Renal cortical epithelial cell (primary cell): ENCODE results near the gene PRAMEF12. TPM values are rescaled to one million over a fixed set of nuclear protein-coding genes. Genes with fewer than 3 reads are reported as not detected.
"Not testable (repeated sequence)": the region's sequence is repeated elsewhere in the genome, so short reads cannot be mapped to it uniquely, and the experiment has no call there.

Experiments
- DNase-seq: peaks from one replicate; pipeline ENCODE4 v3.0.0-alpha.2; 2011; ENCODE audit warnings: low read depth
- total RNA-seq: library from RNA; depleted of rRNA; stranded (reverse); fragments of >200 nt; gene quantifications from 2 replicates; pipeline ENCODE4 v1.2.3, GENCODE V29; 2014

PRAMEF12 gene
- not detected in 2 replicates for total RNA-seq

- DNase-seq = no peak
Measured at GRCh38 chr1:12773438-12773837, at the start of gene PRAMEF12. PRAMEF12 (plus strand) TSS chr1:12773738; CDS start chr1:12774868, 1,130 bp downstream.

- DNase-seq = no peak
Measured at GRCh38 chr1:12728391-12728790, 45.1 kb upstream of the PRAMEF12 start.

- no peak for DNase-seq
Measured at GRCh38 chr1:12730156-12730555, 43.4 kb upstream of the PRAMEF12 start.

GRCh38 chr1:12731084-12731483, 42.5 kb upstream of the PRAMEF12 start:
- DNase-seq = not testable (repeated sequence)

- DNase-seq = no peak
Measured at GRCh38 chr1:12734651-12735050, 38.9 kb upstream of the PRAMEF12 start.

- no peak for DNase-seq
Measured at GRCh38 chr1:12738934-12739333, 34.6 kb upstream of the PRAMEF12 start.

GRCh38 chr1:12739613-12740012, 33.9 kb upstream of the PRAMEF12 start:
- DNase-seq = no peak

- no peak for DNase-seq
Measured at GRCh38 chr1:12741946-12742345, 31.6 kb upstream of the PRAMEF12 start.

GRCh38 chr1:12745126-12745991, 28.2 kb upstream of the PRAMEF12 start:
- no peak for DNase-seq

GRCh38 chr1:12745992-12746323, 27.6 kb upstream of the PRAMEF12 start, which contains the start of gene CFAP107:
CFAP107 (plus strand) TSS chr1:12746200; CDS start chr1:12746431, 231 bp downstream.
- DNase-seq = no peak

- no peak for DNase-seq
Measured at GRCh38 chr1:12748778-12749355, 24.7 kb upstream of the PRAMEF12 start.

- no peak for DNase-seq
Measured at GRCh38 chr1:12754738-12755137, 18.8 kb upstream of the PRAMEF12 start.

- DNase-seq = no peak
Measured at GRCh38 chr1:12756273-12756672, 17.3 kb upstream of the PRAMEF12 start.

GRCh38 chr1:12756768-12757413, 16.6 kb upstream of the PRAMEF12 start:
- DNase-seq = no peak

- no peak for DNase-seq
Measured at GRCh38 chr1:12757836-12758235, 15.7 kb upstream of the PRAMEF12 start.

- no peak for DNase-seq
Measured at GRCh38 chr1:12760256-12760795, 13.2 kb upstream of the PRAMEF12 start.

GRCh38 chr1:12761781-12762180, 11.8 kb upstream of the PRAMEF12 start:
- no peak for DNase-seq

GRCh38 chr1:12762766-12763165, 10.8 kb upstream of the PRAMEF12 start:
- DNase-seq = no peak

- DNase-seq = no peak
Measured at GRCh38 chr1:12763479-12763878, 10.1 kb upstream of the PRAMEF12 start.

GRCh38 chr1:12764016-12764415, 9.5 kb upstream of the PRAMEF12 start:
- no peak for DNase-seq

- DNase-seq = no peak
Measured at GRCh38 chr1:12769031-12769430, 4.5 kb upstream of the PRAMEF12 start.

GRCh38 chr1:12769976-12770505, 3.5 kb upstream of the PRAMEF12 start:
- DNase-seq = no peak
